ENCODE measurements around the gene PABPC1L.

The PABPC1L gene

DNA sequence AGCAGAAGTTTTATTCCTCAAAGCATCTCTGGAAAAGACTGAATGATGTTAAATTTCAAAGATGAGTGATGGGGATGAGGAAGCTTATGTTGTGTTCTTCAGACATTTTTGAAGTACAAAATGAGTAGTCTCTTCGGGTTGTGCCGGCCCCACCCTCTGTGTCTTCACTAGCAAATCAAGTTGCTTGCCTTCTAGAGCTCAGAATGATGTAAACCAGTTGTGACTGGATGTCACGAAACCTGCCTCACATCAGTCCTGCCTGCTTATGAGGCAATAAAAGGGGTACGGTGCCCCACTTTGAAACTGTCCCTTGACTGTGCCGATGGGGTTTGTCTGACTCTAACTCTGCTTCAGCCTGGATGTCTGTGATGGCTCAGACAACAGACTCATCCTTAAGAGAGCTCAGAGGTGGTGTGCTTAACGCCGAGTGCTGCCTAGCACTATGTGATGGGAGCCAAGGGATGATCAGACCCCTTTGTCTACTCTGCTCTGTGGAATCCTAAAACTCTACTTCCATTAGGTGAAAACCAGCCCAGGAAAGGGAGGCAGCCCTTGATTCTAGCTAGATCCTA, 31.3 kb downstream of the PABPC1L start:
- no peak overlapping the region for H3K9ac ChIP-seq (ENCODE audit: low read depth, low read length, poor library complexity)
- no peaks in the 10 kb centered on the region for H3K9me3 ChIP-seq (replicated peaks in 1 of 2; ENCODE audit: control insufficient read depth in 2 of 2, insufficient read depth in 1 of 2, low read depth in 1 of 2, low read length in 2 of 2)
- H2BK12ac ChIP-seq (ENCODE audit: low read length): no peak overlapping the region
- H3K79me1 ChIP-seq (ENCODE audit: low read depth, low read length): no peaks in the 10 kb centered on the region
- no peak overlapping the region for H2BK15ac ChIP-seq (ENCODE audit: low read length)
- H2BK5ac ChIP-seq (ENCODE audit: low read length): no peak overlapping the region
- WGBS, 2 donors (ENCODE audit: extremely low coverage in 2 of 2, insufficient read length in 2 of 2, insufficient replicate concordance in 1 of 2): no CpG with 5 or more reads among the region's 7 CpGs
- no peak overlapping the region for H3K23ac ChIP-seq (ENCODE audit: low read depth, low read length, poor library complexity)
- no peaks in the 10 kb centered on the region for H3K27me3 ChIP-seq (ENCODE audit: control insufficient read depth in 3 of 3, insufficient read depth in 3 of 3, low read depth in 1 of 3, low read length in 3 of 3)
- no peak overlapping the region for H3K18ac ChIP-seq (ENCODE audit: low read length)
- no peak overlapping the region for H4K8ac ChIP-seq (ENCODE audit: low read depth, low read length)
- no peak overlapping the region for H3K14ac ChIP-seq (ENCODE audit: low read length)
- DNase-seq (ENCODE audit: low spot score): no peak
- H2BK120ac ChIP-seq (ENCODE audit: low read depth, low read length): no peak overlapping the region
- no peak overlapping the region for H3K27ac ChIP-seq (replicated peaks; ENCODE audit: low read length)
- no peak overlapping the region for H3K4me3 ChIP-seq (ENCODE audit: low read length in 2 of 2)
- H2AFZ ChIP-seq (ENCODE audit: low read length): no peak overlapping the region
- H3K36me3 ChIP-seq (replicated peaks in 1 of 2; ENCODE audit: control insufficient read depth in 2 of 2, insufficient read depth in 2 of 2, low read length in 2 of 2): peaks cover 44 to 83% of the 10 kb centered on the region in 2 donors
- H2AK5ac ChIP-seq (ENCODE audit: low read depth, low read length): no peak overlapping the region
- no peak overlapping the region for H3K4ac ChIP-seq (ENCODE audit: low read length)
- H3K4me1 ChIP-seq (ENCODE audit: control insufficient read depth in 2 of 2, insufficient read depth in 1 of 2, low read depth in 1 of 2, low read length in 2 of 2): no peaks in the 10 kb centered on the region
- H4K91ac ChIP-seq (ENCODE audit: low read depth, low read length, poor library complexity): no peak overlapping the region
- H3K4me2 ChIP-seq (ENCODE audit: insufficient read depth, low read length, poor library complexity, severe bottlenecking): no peak overlapping the region

- H3K9ac ChIP-seq (ENCODE audit: low read depth, low read length, poor library complexity): no peak overlapping the region
- DNase-seq (ENCODE audit: low spot score): no peak
- H3K23ac ChIP-seq (ENCODE audit: low read depth, low read length, poor library complexity): no peak overlapping the region
- no peaks in the 10 kb centered on the region for H3K9me3 ChIP-seq (replicated peaks in 1 of 2; ENCODE audit: control insufficient read depth in 2 of 2, insufficient read depth in 1 of 2, low read depth in 1 of 2, low read length in 2 of 2)
- H2AK5ac ChIP-seq (ENCODE audit: low read depth, low read length): no peak overlapping the region
- no peak overlapping the region for H3K18ac ChIP-seq (ENCODE audit: low read length)
- H2BK15ac ChIP-seq (ENCODE audit: low read length): no peak overlapping the region
- no peak overlapping the region for H2BK5ac ChIP-seq (ENCODE audit: low read length)
- no peak overlapping the region for H4K91ac ChIP-seq (ENCODE audit: low read depth, low read length, poor library complexity)
- no peaks in the 10 kb centered on the region for H3K4me1 ChIP-seq (ENCODE audit: control insufficient read depth in 2 of 2, insufficient read depth in 1 of 2, low read depth in 1 of 2, low read length in 2 of 2)
- no peaks in the 10 kb centered on the region for H3K27me3 ChIP-seq (ENCODE audit: control insufficient read depth in 3 of 3, insufficient read depth in 3 of 3, low read depth in 1 of 3, low read length in 3 of 3)
- H3K79me1 ChIP-seq (ENCODE audit: low read depth, low read length): no peaks in the 10 kb centered on the region
- H2BK120ac ChIP-seq (ENCODE audit: low read depth, low read length): no peak overlapping the region
- no peak overlapping the region for H3K4me3 ChIP-seq (ENCODE audit: low read length in 2 of 2)
- no peak overlapping the region for H3K4me2 ChIP-seq (ENCODE audit: insufficient read depth, low read length, poor library complexity, severe bottlenecking)
- no peak overlapping the region for H3K27ac ChIP-seq (replicated peaks; ENCODE audit: low read length)
- no peak overlapping the region for H3K14ac ChIP-seq (ENCODE audit: low read length)
- WGBS, 2 donors (ENCODE audit: extremely low coverage in 2 of 2, insufficient read length in 2 of 2, insufficient replicate concordance in 1 of 2): no CpG with 5 or more reads among the region's 4 CpGs
- H3K4ac ChIP-seq (ENCODE audit: low read length): no peak overlapping the region
- H4K8ac ChIP-seq (ENCODE audit: low read depth, low read length): no peak overlapping the region
- H2AFZ ChIP-seq (ENCODE audit: low read length): no peak overlapping the region
- H3K36me3 ChIP-seq (replicated peaks in 1 of 2; ENCODE audit: control insufficient read depth in 2 of 2, insufficient read depth in 2 of 2, low read length in 2 of 2): peaks cover 39 to 87% of the 10 kb centered on the region in 2 donors
- no peak overlapping the region for H2BK12ac ChIP-seq (ENCODE audit: low read length)
These were observed 32.6 kb downstream of the PABPC1L start for GRCh38 chr20:44942264-44942973.

DNA sequence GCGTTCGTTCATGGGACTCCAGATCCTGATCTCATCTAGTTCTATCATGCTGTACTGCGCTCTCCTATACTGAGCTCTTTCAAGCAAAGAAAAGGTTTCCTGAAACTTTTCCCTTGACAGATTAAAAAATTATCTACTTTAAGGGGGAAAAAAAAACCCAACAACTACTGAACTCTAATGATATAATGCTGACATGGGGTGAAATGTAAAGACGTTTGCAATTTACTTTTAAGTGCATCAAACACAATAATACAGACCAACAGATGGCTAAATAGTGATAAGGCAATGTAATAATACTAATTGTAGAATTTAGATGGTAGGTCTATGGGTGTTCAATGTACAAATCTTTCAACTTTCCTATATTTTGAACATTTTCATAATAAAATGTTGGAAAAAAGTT, 34.0 kb downstream of the PABPC1L start:
- Histone ChIP-seq H3K79me1 (ENCODE audit: low read depth, low read length) (no peaks in the 10 kb centered on the region), H3K27me3 (ENCODE audit: control insufficient read depth in 3 of 3, insufficient read depth in 3 of 3, low read depth in 1 of 3, low read length in 3 of 3) (no peaks in the 10 kb centered on the region), H2BK5ac (ENCODE audit: low read length) (no peak overlapping the region), H3K4ac (ENCODE audit: low read length) (no peak overlapping the region), H2BK15ac (ENCODE audit: low read length) (no peak overlapping the region), H2AK5ac (ENCODE audit: low read depth, low read length) (no peak overlapping the region), H3K23ac (ENCODE audit: low read depth, low read length, poor library complexity) (no peak overlapping the region), H3K4me1 (ENCODE audit: control insufficient read depth in 2 of 2, insufficient read depth in 1 of 2, low read depth in 1 of 2, low read length in 2 of 2) (no peaks in the 10 kb centered on the region), H3K36me3 (replicated peaks in 1 of 2; ENCODE audit: control insufficient read depth in 2 of 2, insufficient read depth in 2 of 2, low read length in 2 of 2) (peaks cover 39 to 94% of the 10 kb centered on the region in 2 donors), H3K4me3 (ENCODE audit: low read length in 2 of 2) (no peak overlapping the region), H3K9me3 (replicated peaks in 1 of 2; ENCODE audit: control insufficient read depth in 2 of 2, insufficient read depth in 1 of 2, low read depth in 1 of 2, low read length in 2 of 2) (no peaks in the 10 kb centered on the region), H2BK120ac (ENCODE audit: low read depth, low read length) (no peak overlapping the region), H2BK12ac (ENCODE audit: low read length) (no peak overlapping the region), H3K18ac (ENCODE audit: low read length) (no peak overlapping the region), H3K4me2 (ENCODE audit: insufficient read depth, low read length, poor library complexity, severe bottlenecking) (no peak overlapping the region), H4K91ac (ENCODE audit: low read depth, low read length, poor library complexity) (no peak overlapping the region), H3K14ac (ENCODE audit: low read length) (no peak overlapping the region), H3K9ac (ENCODE audit: low read depth, low read length, poor library complexity) (no peak overlapping the region), H4K8ac (ENCODE audit: low read depth, low read length) (no peak overlapping the region), H3K27ac (replicated peaks; ENCODE audit: low read length) (no peak overlapping the region), H2AFZ (ENCODE audit: low read length) (no peak overlapping the region)
- WGBS, 2 donors (ENCODE audit: extremely low coverage in 2 of 2, insufficient read length in 2 of 2, insufficient replicate concordance in 1 of 2): no CpG with 5 or more reads among the region's 4 CpGs
- DNase-seq (ENCODE audit: low spot score): no peak

- no CpG with 5 or more reads among the region's 6 CpGs for WGBS, 2 donors (ENCODE audit: extremely low coverage in 2 of 2, insufficient read length in 2 of 2, insufficient replicate concordance in 1 of 2)
- H3K9ac ChIP-seq (ENCODE audit: low read depth, low read length, poor library complexity): no peak overlapping the region
- no peak overlapping the region for H3K4me3 ChIP-seq (ENCODE audit: low read length in 2 of 2)
These were observed 35.4 kb downstream of the PABPC1L start for GRCh38 chr20:44945261-44945660.

More at GRCh38 chr20:44945261-44945660, 35.4 kb downstream of the PABPC1L start:
- H3K79me1 ChIP-seq (ENCODE audit: low read depth, low read length): no peaks in the 10 kb centered on the region
- no peaks in the 10 kb centered on the region for H3K27me3 ChIP-seq (ENCODE audit: control insufficient read depth in 3 of 3, insufficient read depth in 3 of 3, low read depth in 1 of 3, low read length in 3 of 3)
- peak overlapping the region; percentile 6 for H3K23ac ChIP-seq (ENCODE audit: low read depth, low read length, poor library complexity)
- no peak overlapping the region for H2AFZ ChIP-seq (ENCODE audit: low read length)
- no peak overlapping the region for H3K27ac ChIP-seq (replicated peaks; ENCODE audit: low read length)
- no peak overlapping the region for H2AK5ac ChIP-seq (ENCODE audit: low read depth, low read length)
- no peaks in the 10 kb centered on the region for H3K4me1 ChIP-seq (ENCODE audit: control insufficient read depth in 2 of 2, insufficient read depth in 1 of 2, low read depth in 1 of 2, low read length in 2 of 2)
- H3K14ac ChIP-seq (ENCODE audit: low read length): no peak overlapping the region
- no peak overlapping the region for H4K91ac ChIP-seq (ENCODE audit: low read depth, low read length, poor library complexity)
- H3K9me3 ChIP-seq (replicated peaks in 1 of 2; ENCODE audit: control insufficient read depth in 2 of 2, insufficient read depth in 1 of 2, low read depth in 1 of 2, low read length in 2 of 2): no peaks in the 10 kb centered on the region
- peaks cover 42 to 97% of the 10 kb centered on the region in 2 donors for H3K36me3 ChIP-seq (replicated peaks in 1 of 2; ENCODE audit: control insufficient read depth in 2 of 2, insufficient read depth in 2 of 2, low read length in 2 of 2)
- H3K4ac ChIP-seq (ENCODE audit: low read length): no peak overlapping the region
- H2BK12ac ChIP-seq (ENCODE audit: low read length): no peak overlapping the region
- H2BK120ac ChIP-seq (ENCODE audit: low read depth, low read length): no peak overlapping the region
- H2BK15ac ChIP-seq (ENCODE audit: low read length): no peak overlapping the region
- no peak overlapping the region for H2BK5ac ChIP-seq (ENCODE audit: low read length)
- DNase-seq (ENCODE audit: low spot score): no peak
- no peak overlapping the region for H3K4me2 ChIP-seq (ENCODE audit: insufficient read depth, low read length, poor library complexity, severe bottlenecking)
- no peak overlapping the region for H4K8ac ChIP-seq (ENCODE audit: low read depth, low read length)
- no peak overlapping the region for H3K18ac ChIP-seq (ENCODE audit: low read length)
